HG02870 (cell line): ENCODE measurements around the gene PARN.
A peak's percentile ranks its signal among the peaks of the same experiment; 100 is the strongest.
"Not testable (repeated sequence)": the region's sequence is repeated elsewhere in the genome, so short reads cannot be mapped to it uniquely, and the experiment has no call there.

Experiments
- ATAC-seq: cut with Tn5 transposase; IDR thresholded peaks from one replicate; pipeline ENCODE4 v1.9.1; 2021; ENCODE audit warnings: mild to moderate bottlenecking, moderate library complexity; ENCODE audit not compliant: unreplicated experiment

The PARN gene, protein sequence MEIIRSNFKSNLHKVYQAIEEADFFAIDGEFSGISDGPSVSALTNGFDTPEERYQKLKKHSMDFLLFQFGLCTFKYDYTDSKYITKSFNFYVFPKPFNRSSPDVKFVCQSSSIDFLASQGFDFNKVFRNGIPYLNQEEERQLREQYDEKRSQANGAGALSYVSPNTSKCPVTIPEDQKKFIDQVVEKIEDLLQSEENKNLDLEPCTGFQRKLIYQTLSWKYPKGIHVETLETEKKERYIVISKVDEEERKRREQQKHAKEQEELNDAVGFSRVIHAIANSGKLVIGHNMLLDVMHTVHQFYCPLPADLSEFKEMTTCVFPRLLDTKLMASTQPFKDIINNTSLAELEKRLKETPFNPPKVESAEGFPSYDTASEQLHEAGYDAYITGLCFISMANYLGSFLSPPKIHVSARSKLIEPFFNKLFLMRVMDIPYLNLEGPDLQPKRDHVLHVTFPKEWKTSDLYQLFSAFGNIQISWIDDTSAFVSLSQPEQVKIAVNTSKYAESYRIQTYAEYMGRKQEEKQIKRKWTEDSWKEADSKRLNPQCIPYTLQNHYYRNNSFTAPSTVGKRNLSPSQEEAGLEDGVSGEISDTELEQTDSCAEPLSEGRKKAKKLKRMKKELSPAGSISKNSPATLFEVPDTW

DNA sequence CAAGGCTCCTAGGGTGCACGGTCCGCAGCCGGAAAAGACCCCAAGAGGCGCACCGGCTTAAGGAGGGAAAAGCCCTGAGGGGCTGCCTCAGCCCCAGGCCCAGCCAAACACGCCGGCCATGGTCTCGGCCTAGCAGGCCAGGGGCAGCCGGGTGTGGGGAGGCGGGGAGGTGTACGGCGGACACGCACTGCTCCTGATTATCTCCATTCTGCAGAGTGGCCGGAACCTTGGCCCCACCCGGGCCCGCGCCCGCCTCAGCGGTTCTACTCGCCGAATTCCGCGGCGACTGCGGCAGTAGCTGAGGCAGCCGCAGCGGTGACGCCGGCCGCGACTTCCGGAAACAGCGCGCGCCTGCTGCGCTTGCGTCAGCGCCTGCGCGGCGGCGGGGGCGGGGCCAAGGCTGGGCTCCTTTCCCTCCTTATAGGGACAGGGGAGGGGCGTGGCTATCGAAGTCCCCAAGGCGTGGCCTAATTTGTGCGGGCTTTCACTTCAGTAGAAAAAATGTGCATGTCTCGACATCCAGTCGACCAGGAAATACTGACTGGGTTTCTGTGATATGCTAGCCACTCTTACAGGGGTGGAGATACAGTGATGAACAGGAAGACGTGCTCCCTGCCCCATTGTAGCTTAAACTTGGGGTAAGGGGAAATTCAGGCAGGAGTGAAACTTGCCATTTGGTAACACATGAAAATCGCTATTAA is at the start of gene PARN:
Gene PARN (minus strand): TSS at position 342 of the 701 bp plus-strand sequence. CDS start 135 bp downstream, at position 207.
- peak; percentile 39 for ATAC-seq

DNA sequence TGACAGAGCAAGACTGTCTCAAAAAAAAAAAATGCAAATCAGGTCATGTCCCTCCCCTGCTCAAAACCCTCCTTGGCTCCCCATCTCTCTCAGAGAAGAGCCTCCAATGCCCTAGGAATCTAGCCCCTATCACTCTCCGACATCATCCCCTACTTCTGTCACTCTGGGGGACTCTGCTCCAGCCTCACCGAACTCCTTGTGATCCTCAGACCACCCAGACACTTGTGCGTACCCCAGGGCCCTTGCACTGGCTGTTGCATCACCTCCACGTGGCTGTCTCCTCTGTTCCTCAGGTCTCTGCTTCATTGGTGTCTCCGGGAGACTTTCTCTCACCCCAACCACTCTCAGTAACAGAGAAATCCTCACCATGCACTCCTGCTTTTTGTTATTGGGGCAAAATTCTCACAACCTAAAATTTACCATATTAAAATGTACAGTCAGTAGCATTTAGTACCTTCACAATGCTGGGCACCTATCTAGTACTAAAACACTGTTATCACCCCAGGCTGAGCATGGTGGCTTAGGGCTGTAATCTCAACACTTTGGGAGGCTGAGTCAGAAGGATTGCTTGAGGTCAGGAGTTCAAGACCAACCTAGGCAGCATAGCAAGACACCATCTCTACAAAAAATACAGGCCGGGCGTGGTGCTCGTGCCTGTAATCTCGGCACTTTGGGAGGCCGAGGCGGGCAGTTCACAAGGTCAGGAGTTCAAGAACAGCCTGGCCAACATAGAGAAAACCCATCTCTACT is 48.9 kb upstream of the PARN start:
- ATAC-seq = no peak

DNA sequence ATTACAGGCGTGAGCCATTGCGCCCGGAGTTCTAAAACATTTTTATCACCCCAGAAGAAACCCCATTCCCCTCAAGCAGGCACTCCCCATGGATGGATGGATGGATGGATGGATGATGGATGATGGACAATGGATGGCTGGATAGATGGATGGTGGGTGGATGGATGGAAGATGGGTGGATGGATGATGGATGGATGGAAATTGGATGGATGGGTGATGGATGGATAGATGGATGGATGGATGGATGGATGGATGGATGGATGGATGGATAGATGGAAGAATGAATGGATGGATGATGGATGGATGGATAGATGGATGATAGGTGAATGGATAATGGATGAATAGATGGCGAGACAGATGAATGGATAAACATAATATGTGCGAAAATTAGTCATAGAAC is 47.6 kb upstream of the PARN start:
- no peak for ATAC-seq

DNA sequence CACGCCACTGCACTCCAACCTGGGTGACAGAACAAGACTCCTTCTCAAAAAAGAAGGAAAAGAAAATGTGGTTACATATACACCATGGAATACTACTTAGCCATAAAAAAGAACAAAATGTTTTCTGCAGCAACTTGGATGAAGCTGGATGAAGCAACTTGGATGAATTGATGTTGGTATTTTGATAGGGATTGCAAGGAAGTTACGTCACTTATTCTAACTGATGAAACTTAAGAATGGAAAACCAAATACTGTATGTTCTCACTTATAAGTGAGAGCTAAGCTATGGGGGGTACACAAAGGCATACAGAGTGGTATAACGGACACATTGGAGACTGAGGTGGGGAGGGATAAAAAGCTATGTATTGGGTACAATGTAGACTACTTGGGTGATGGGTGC is 46.6 kb upstream of the PARN start:
- ATAC-seq = no peak

DNA sequence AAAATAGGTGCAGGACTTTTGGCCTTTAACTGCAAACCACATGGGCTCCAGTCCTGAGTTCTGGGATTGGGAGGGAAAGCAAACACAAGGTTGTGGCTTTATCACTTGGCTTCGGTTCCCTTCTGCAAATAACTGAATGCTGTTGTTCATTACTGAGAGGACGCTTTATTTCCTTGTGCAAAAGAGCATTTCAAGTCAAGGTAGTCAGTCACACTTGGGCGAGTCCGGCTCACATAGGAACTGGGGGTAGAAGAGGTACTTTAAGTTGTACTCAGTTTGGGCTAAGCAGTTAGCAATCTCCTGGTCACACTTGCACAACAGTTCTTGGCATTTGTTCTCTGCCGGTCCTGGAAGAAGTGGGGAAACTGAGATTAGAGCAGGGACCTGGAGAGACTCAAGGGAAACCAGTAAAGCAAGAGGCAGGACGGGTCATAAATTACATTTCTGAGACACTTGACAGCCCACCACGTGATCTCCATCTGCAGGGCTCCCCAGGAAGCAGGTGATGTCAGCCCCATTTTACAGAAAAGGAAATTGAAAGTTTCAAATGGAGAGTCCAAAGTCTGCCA is 42.4 kb upstream of the PARN start:
- peak; percentile 63 for ATAC-seq

DNA sequence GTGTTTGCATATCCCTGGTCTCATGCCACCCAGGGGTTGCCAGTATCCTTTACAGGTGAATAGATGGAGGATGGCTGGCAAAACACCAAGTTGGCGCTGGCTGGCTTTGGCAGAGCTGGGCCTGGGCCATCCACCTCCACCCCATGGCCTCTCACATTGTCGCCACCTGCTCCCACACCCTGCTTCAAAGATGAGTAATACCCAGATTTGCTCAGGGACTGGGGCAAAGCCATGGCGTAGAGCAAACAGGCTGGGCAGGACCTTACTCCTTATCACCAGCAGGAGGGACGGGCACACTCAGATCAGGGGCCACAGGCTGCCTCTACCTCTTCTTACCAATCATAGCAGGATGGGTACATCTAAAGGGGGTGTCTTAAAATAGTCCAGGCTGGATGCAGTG is 39.7 kb upstream of the PARN start:
- ATAC-seq = no peak

DNA sequence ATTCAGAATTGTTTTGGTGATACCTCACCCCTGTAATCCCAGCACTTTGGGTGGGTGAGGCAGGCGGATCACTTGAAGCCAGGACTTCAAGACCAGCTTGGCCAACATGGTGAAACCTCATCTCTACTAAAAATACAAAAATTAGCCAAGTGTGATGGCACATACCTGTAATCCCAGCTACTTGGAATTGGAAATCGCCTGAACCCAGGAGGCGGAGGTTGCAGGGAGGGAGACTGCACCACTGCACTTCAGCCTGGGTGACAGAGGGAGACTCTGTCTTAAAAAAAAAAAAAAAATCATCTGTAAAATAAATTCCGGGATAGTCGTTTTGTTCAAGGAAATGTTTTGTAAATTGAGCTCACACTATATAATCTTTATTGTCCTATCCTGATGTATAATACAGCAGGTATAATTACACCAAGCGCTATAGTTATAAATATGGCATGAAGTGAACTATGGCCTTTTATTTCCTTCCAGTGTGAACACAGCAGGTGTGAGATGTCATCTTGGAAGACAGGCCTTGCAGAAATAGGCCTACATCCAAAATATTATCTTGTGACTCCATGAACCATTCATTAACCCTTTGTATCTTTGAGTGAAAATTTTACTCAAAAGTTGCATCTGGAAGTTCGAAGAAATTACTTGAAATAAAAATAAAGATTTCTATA is 38.6 kb upstream of the PARN start:
- ATAC-seq = no peak

DNA sequence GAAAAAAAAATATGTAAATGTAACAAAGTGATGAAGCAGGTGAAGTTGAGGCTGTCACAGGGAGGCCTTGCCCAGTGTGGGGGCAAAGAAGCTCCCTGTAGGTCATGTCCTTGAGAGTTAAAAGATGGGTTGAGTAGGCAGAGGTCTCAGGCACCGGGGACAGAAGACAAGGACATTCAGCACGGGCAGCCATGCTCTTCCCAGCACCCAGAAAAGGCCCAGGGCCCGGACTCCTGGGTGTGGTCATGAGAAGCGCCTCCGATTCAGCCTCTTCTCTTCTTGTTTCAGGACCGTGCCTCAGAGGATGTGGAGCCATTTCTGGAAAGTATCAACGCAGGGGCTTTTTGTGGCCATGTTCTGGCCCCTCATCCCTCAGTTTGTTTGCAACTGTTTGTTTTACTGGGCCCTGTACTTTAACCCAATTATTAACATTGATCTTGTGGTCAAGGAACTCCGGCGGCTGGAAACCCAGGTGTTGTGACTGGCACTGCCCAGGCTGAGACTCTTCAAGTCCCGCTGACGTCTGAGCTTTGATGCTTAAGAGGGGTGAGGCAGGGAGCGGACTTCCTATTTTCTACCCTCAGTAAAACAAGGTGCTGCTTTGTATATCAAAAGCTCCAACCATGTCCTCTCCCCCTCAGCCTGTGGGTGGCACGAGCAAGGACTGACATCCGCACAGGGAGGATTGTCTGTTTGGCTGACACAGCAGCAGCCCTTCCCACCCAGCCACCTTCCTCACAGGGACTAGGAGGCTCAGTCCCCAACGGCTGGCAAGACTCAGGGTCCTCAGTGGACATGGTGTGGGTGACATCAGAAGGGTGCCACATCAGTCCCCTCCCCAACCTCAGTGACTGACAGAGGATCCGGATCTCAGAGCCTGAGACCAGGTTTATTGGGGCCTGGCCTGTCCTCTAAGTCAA is 37.5 kb upstream of the PARN start:
- ATAC-seq = no peak

DNA sequence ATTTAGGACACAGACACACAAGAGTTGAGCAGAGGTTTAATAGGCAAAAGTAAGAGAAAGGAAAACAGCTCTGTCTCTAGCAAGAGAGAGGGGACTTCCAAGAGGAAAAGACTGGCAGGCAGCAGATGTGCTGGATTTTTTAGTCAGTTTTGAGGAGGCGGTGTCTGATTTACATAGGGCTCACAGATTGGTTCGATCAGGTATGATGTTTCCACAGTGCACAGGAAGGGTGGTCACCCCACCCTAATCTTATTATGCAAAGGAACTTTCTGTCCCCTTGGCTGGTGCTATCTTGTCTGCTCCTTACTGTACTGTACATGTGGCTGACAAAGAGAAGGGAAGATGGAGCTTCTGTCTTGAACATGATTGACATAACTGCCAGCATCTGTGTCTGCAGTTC is 28.0 kb upstream of the PARN start:
- ATAC-seq = peak; percentile 94

DNA sequence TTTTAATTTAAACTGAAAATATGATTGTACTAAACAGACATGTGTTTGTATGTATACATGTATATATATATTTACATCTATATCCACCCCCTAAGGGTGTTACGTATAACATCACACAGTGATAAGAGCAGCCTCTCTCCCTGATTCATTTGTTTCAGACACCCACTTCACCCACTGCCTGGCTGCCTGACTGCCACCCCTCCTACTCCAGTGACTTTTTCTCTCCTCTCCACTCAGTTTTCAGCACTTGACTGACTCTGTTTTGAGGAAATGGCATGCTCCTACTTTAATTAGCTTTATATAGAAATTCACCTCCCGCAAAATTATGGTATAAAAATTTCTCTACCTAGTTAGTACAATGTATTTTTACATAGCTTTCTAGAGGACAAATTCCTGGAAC is 22.7 kb upstream of the PARN start:
- ATAC-seq = no peak

DNA sequence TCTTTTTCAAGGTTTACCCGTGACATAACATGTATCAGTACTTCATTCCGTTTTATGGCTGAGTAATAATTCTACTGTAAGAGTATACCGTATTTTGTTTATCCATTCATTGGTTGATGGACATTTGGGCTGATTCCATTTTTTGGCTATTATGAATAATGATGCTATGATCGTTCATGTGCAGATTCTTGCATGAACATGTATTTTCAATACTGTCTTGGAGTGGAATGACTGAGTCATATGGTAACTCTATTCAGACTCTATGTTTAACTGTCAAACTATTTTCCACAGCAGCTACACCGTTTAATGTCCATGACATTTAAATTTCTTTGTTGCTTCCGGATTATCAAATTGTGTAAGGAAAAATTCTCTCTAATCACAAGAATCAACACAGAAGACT is 20.6 kb upstream of the PARN start:
- ATAC-seq = no peak

DNA sequence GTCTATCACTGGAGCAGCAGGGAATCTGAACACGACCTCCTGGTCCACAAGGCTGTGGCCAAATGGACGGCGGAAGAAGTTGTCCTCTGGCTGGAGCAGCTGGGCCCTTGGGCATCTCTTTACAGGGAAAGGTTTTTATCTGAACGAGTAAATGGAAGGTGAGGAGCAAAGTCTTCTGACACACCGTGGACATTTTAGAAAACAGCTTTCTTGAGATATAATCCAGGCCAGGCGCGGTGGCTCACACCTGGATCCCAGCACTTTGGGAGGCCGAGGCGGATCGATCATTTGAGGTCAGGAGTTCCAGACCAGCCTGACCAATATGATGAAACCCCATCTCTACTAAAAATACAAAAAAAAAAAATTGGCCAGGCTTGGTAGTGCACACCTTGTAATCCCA is 19.8 kb upstream of the PARN start:
- ATAC-seq = no peak

DNA sequence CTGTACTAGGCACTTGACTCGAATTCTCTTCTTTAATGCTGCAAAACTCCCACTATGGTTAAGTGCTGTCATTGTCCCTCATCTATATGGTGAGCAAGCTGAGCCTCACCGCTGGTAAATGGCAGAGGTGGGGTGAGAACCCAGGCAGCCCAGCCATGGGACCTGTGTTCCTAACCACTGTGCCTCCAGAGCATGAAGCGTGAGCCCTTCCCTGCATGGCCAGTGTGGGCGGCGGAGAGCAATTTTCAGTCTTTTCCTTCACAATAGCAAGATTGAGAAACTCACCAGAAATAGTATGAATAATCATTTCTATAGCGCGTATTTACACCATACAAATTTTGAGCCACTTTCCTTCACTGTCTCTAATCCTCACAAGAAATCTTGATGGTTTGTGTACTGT is 11.9 kb upstream of the PARN start:
- ATAC-seq = no peak

DNA sequence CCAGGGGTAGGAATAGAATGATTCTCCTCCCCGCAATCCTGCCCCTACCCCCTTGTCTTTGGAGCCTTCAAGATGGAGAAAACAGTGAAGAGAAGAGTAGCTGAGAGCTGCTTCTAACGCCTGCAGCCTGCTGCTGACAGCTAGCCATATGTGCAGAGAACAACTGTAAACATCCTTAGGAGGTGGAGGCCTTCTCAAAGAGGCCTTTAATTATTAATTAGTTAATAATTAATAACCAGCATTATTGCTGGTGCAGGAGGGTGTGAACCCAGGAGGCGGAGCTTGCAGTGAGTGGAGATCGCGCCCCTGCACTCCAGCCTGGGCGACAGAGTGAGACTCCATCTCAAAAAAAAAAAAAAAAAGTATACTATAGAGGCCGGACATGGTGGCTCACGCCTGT is 11.1 kb upstream of the PARN start:
- no peak for ATAC-seq

DNA sequence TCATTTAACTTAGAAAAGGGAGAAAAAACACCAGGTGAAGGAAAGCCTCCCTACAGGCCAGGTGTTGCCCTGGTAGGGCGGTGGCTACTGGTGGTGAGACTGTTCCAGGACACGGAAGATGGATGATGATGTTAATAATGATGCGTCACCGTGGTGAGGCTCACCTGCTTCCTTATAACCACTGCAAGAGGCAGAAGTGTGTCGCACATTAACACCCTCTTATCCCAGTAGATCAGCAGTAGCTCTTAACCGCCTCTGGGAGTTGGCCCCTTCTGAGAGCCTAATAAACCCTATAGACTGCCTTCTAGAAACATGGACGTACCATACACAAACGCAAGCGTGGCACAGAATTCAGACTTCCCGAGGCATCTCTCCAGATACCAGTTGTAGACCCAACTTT is 10.5 kb upstream of the PARN start:
- no peak for ATAC-seq

DNA sequence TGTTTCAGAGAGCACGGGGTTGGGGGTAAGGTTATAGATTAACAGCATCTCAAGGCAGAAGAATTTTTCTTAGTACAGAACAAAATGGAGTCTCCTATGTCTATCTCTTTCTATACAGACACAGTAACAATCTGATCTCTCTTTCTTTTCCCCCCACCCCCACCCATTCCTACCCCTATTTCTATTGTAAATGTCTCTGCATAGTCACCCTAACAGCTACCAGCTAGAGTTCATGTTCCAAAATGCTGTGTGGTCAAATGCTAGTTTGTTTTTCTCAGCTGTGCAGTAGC is 6.8 kb upstream of the PARN start:
- not testable (repeated sequence) for ATAC-seq

DNA sequence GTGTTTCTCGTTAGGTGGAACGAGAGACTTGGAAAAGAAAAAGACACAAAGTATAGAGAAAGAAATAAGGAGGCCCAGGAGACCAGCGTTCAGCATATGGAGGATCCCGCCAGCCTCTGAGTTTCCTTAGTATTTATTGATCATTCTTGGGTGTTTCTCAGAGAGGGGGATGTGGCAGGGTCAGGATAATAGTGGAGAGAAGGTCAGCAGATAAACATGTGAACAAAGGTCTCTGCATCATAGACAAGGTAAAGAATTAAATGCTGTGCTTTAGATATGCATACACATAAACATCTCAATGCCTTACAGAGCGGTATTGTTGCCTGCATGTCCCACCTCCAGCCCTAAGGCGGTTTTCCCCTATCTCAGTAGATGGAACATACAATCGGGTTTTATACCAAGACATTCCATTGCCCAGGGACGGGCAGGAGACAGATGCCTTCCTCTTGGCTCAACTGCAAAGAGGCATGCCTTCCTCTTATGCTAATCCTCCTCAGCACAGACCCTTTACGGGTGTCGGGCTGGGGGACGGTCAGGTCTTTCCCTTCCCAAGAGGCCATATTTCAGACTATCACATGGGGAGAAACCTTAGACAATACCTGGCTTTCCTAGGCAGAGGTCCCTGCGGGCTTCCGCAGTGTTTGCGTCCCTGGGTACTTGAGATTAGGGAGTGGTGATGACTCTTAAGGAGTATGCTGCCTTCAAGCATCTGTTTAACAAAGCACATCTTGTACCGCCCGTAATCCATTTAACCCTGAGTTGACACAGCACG is 6.3 kb upstream of the PARN start:
- not testable (repeated sequence) for ATAC-seq

DNA sequence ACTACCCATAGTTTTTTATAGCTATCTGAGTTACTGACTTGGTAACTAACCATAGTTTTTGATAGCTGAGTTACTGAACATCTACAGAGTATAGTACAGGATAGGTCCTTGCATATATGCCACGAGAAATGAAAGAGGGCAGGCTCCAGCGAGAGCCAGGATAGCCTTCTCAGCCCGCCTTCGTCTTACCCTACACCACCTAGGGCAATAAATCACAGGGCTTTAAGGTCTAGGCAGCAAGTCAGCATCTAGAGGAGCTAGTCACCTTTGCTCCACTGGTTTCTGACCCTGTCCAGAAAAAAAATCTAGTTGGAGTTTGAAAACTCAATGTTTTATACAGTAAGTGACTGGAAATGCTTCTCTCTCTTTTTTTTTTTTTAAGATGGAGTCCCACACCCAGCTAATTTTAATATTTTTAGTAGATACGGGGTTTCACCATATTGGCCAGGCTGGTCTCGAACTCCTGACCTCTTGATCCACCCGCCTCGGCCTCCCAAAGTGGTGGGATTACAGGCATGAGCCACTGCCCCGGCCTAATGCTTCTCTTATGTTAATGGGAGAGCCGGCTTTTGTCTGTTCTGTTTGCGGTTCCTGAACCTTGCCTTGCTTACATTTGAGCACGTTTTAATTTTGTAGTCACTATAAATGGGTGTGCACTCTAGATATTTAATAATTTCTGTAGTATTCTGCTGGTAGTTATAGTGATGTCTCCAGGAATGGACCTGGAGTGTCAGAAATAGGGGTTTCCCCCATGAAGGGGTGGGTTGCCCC is 5.5 kb upstream of the PARN start:
- no peak for ATAC-seq
